GM12892 (cell line): ENCODE results near the gene PNKD.

Experiments used
- POLR2A ChIP-seq: IDR thresholded peaks from 2 replicates; pipeline ENCODE4 v1.6.1; 2011; ENCODE audit warnings: low read depth, low read length, control low read depth
- POLR2AphosphoS5 ChIP-seq: IDR thresholded peaks from 2 replicates; pipeline ENCODE4 v1.6.1; 2011; ENCODE audit warnings: low read depth, low read length, control low read depth

DNA sequence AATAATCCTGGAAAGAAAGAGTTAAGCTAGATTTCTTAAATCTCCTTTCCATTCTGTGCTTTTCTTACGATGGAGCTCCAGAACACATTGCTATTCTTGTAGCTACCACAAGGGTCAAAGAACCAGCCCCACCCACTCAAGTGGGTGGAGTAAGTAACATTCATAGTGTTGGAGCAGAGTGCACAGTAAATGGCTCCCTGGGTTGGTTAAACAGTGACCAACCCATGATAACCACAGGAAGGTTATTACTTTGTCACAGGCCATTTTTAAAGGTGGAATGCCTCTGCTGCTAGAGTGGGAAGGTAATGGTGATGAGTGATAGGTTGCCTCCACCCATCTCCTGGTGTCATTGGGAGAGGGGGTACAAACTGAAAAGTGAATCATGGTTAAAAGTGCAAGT is 39.4 kb upstream of the PNKD start:
- no peak for TF ChIP-seq POLR2A
- no peak for TF ChIP-seq POLR2AphosphoS5
